GM21360 (cell line): ENCODE data around the gene CIDEC.
"Not testable (repeated sequence)": the region's sequence is repeated elsewhere in the genome, so short reads cannot be mapped to it uniquely, and the experiment has no call there.

ENCODE experiments used
- ATAC-seq: cut with Tn5 transposase; IDR thresholded peaks from one replicate; pipeline ENCODE4 v1.9.1; 2021; ENCODE audit warnings: mild to moderate bottlenecking, moderate library complexity; ENCODE audit not compliant: unreplicated experiment

CIDEC gene

GRCh38 chr3:9851383-9851782, 28.7 kb downstream of the CIDEC start:
- not testable (repeated sequence) for ATAC-seq

- not testable (repeated sequence) for ATAC-seq
These were observed 31.2 kb downstream of the CIDEC start for GRCh38 chr3:9848860-9849259.

GRCh38 chr3:9847870-9848269, 32.2 kb downstream of the CIDEC start:
- ATAC-seq, result not testable (repeated sequence)

- no peak for ATAC-seq
These were observed 33.0 kb downstream of the CIDEC start for GRCh38 chr3:9846931-9847488.

- ATAC-seq, result no peak
These were observed 33.8 kb downstream of the CIDEC start for GRCh38 chr3:9846231-9846630.

GRCh38 chr3:9843715-9844438, 36.2 kb downstream of the CIDEC start, which contains the start of gene RPUSD3:
TSS of gene RPUSD3 (minus strand) at chr3:9844008. CDS start at chr3:9843990, 18 bp downstream.
- ATAC-seq, result peak; percentile 97

GRCh38 chr3:9841015-9841414, 39.0 kb downstream of the CIDEC start:
- ATAC-seq, result no peak

- ATAC-seq, result no peak
These were observed 41.2 kb downstream of the CIDEC start for GRCh38 chr3:9838856-9839255.

- no peak for ATAC-seq
These were observed 42.1 kb downstream of the CIDEC start for GRCh38 chr3:9837701-9838582.

GRCh38 chr3:9834520-9835380, 45.3 kb downstream of the CIDEC start:
- ATAC-seq, result no peak

GRCh38 chr3:9833078-9833477, 47.0 kb downstream of the CIDEC start:
- ATAC-seq, result no peak

GRCh38 chr3:9831253-9831652, 48.8 kb downstream of the CIDEC start:
- no peak for ATAC-seq

GRCh38 chr3:9828801-9829755, 51.0 kb downstream of the CIDEC start:
- ATAC-seq, result no peak

- ATAC-seq, result no peak
These were observed 53.1 kb downstream of the CIDEC start for GRCh38 chr3:9826815-9827573.

GRCh38 chr3:9825451-9826040, 54.5 kb downstream of the CIDEC start:
- ATAC-seq, result no peak

- no peak for ATAC-seq
These were observed 59.1 kb downstream of the CIDEC start for GRCh38 chr3:9820946-9821345.

- no peak for ATAC-seq
These were observed 59.5 kb downstream of the CIDEC start for GRCh38 chr3:9820543-9820942.

GRCh38 chr3:9818666-9819335, 61.3 kb downstream of the CIDEC start:
- no peak for ATAC-seq
